Activated CD4-positive, alpha-beta T cell treated with anti-CD3 and anti-CD28 coated beads, Interleukin-2, Interleukin-4, amounts not matched to agents 100 ng/mL and 50 ng/mL, durations not matched to agents 16 hours and 8 hours (primary cell): ENCODE measurements around the gene ZBTB20.

Source experiments
- DNase-seq: peaks from one replicate; pipeline ENCODE4 v3.0.0-alpha.2; 2020; ENCODE audit warnings: low spot score

The ZBTB20 gene

GRCh38 chr3:114365909-114366308 lies 781.2 kb downstream of the ZBTB20 start:
- no peak for DNase-seq

GRCh38 chr3:114364806-114365654 lies 782.1 kb downstream of the ZBTB20 start:
- no peak for DNase-seq

- no peak for DNase-seq
Observed at GRCh38 chr3:114363554-114364202, 783.4 kb downstream of the ZBTB20 start.

GRCh38 chr3:114362815-114363214 lies 784.3 kb downstream of the ZBTB20 start:
- DNase-seq, result peak; percentile 13

GRCh38 chr3:114361391-114361790 lies 785.7 kb downstream of the ZBTB20 start:
- DNase-seq, result no peak

GRCh38 chr3:114356525-114356924 lies 790.6 kb downstream of the ZBTB20 start:
- peak; percentile 9 for DNase-seq

- DNase-seq, result no peak
Observed at GRCh38 chr3:114356066-114356465, 791.0 kb downstream of the ZBTB20 start.

- no peak for DNase-seq
Observed at GRCh38 chr3:114355653-114356052, 791.4 kb downstream of the ZBTB20 start.

- no peak for DNase-seq
Observed at GRCh38 chr3:114351822-114352145, 795.3 kb downstream of the ZBTB20 start.

- no peak for DNase-seq
Observed at GRCh38 chr3:114351123-114351821, 795.8 kb downstream of the ZBTB20 start.

- no peak for DNase-seq
Observed at GRCh38 chr3:114350690-114351089, 796.4 kb downstream of the ZBTB20 start.

- no peak for DNase-seq
Observed at GRCh38 chr3:114350271-114350670, 796.8 kb downstream of the ZBTB20 start.

- DNase-seq, result no peak
Observed at GRCh38 chr3:114344492-114344891, 802.6 kb downstream of the ZBTB20 start.

- no peak for DNase-seq
Observed at GRCh38 chr3:114338651-114339357, 808.3 kb downstream of the ZBTB20 start.

GRCh38 chr3:114336857-114337256 lies 810.2 kb downstream of the ZBTB20 start:
- no peak for DNase-seq

- no peak for DNase-seq
Observed at GRCh38 chr3:114336122-114336697, 810.9 kb downstream of the ZBTB20 start.

- no peak for DNase-seq
Observed at GRCh38 chr3:114333923-114334240, 813.2 kb downstream of the ZBTB20 start.

- DNase-seq, result no peak
Observed at GRCh38 chr3:114333180-114333922, 813.7 kb downstream of the ZBTB20 start.

- no peak for DNase-seq
Observed at GRCh38 chr3:114332342-114333179, 814.5 kb downstream of the ZBTB20 start.

- DNase-seq, result no peak
Observed at GRCh38 chr3:114331710-114332109, 815.4 kb downstream of the ZBTB20 start.

- DNase-seq, result no peak
Observed at GRCh38 chr3:114331007-114331406, 816.1 kb downstream of the ZBTB20 start.
